H1 (cell line): ENCODE results near the gene ILF3. TPM values are rescaled to one million over a fixed set of nuclear protein-coding genes. Genes with fewer than 3 reads are reported as not detected.

Source experiments
- CTCF ChIA-PET: fragments of 300-600 bp; sonication (Branson Sonifier 250); formaldehyde crosslinking; loops from one replicate; lab custom pipeline; 2021; ENCODE audit not compliant: partially characterized antibody; lab: Charles Lee
- POLR2A ChIA-PET: fragments of 300-600 bp; sonication (Branson Sonifier 250); formaldehyde crosslinking; loops from one replicate; lab custom pipeline; 2021; ENCODE audit warnings: inconsistent platforms; ENCODE audit not compliant: partially characterized antibody; lab: Charles Lee
- DNase-seq, 2 experiments: peaks; one replicate each; pipeline versions ENCODE4 v3.0.0 to v3.0.0-alpha.2; 2010 to 2022; ENCODE audit warnings: low spot score in 2 of 2, low read depth in 1 of 2, mixed read lengths in 1 of 2
- FAIRE-seq: peaks from 2 replicates; lab custom pipeline; 2011; peaks lifted over from hg19 to GRCh38; lab: Jason Lieb, UNC
- H2AFZ ChIP-seq: 2 replicates; pipeline ENCODE4 v1.8.1; 2012; ENCODE audit warnings: low read length, inconsistent platforms
- H2AK5ac ChIP-seq: 2 replicates; pipeline ENCODE4 v1.6.1; 2013; ENCODE audit warnings: low read depth, low read length
- H2BK120ac ChIP-seq: replicated peaks from 2 replicates; pipeline ENCODE3; 2013; ENCODE audit warnings: low read depth, low read length, inconsistent platforms
- H2BK12ac ChIP-seq: 2 replicates; pipeline ENCODE4 v1.6.1; 2013; ENCODE audit warnings: low read depth, low read length
- H2BK15ac ChIP-seq: 2 replicates; pipeline ENCODE4 v1.6.1; 2013; ENCODE audit warnings: low read length
- H2BK20ac ChIP-seq: 2 replicates; pipeline ENCODE4 v1.6.1; 2013; ENCODE audit warnings: low read length
- H2BK5ac ChIP-seq: 2 replicates; pipeline ENCODE4 v1.6.1; 2013; ENCODE audit warnings: low read depth, low read length
- H3K14ac ChIP-seq: 2 replicates; pipeline ENCODE4 v1.6.1; 2013; ENCODE audit warnings: inconsistent platforms; ENCODE audit not compliant: insufficient read length
- H3K18ac ChIP-seq: 2 replicates; pipeline ENCODE4 v1.6.1; 2013; ENCODE audit warnings: low read length; ENCODE audit errors: extremely low read depth
- H3K23ac ChIP-seq: 2 replicates; pipeline ENCODE4 v1.6.1; 2013; ENCODE audit warnings: inconsistent platforms; ENCODE audit not compliant: insufficient read length
- H3K23me2 ChIP-seq: 2 replicates; pipeline ENCODE4 v1.6.1; 2013; ENCODE audit warnings: low read depth, low read length
- H3K27ac ChIP-seq: 2 replicates; pipeline ENCODE4 v1.6.1; 2011; ENCODE audit warnings: low read depth, low read length, inconsistent platforms
- H3K27me3 ChIP-seq, 4 experiments: replicated peaks in 1 of 4; 1 replicate in 1 of 4; 2 replicates in 3 of 4; pipeline versions ENCODE4 v1.6.1 to v1.8.1; 2011 to 2013; ENCODE audit warnings: low read length in 3 of 4, mild to moderate bottlenecking in 3 of 4, inconsistent platforms in 2 of 4, mixed read lengths in 2 of 4, moderate library complexity in 1 of 4; ENCODE audit not compliant: control insufficient read depth in 3 of 4, insufficient read depth in 3 of 4; ENCODE audit errors: extremely low read depth in 1 of 4
- H3K36me3 ChIP-seq, 4 experiments: 2 replicates each; pipeline versions ENCODE4 v1.6.1 to v1.8.1; 2011 to 2013; ENCODE audit warnings: mild to moderate bottlenecking in 4 of 4, low read length in 3 of 4, moderate library complexity in 2 of 4, control low read depth in 1 of 4, inconsistent platforms in 1 of 4; ENCODE audit not compliant: insufficient read depth in 4 of 4, control insufficient read depth in 2 of 4
- H3K4ac ChIP-seq: replicated peaks from 2 replicates; pipeline ENCODE3; 2013; ENCODE audit warnings: low read length, low read depth, mixed read lengths, inconsistent platforms; ENCODE audit not compliant: insufficient read length
- H3K4me1 ChIP-seq, 4 experiments: replicated peaks in 1 of 4; 1 replicate in 1 of 4; 2 replicates in 3 of 4; pipeline versions ENCODE4 v1.6.1 to v1.8.1; 2011 to 2013; ENCODE audit warnings: low read length in 3 of 4, inconsistent platforms in 2 of 4, mixed read lengths in 1 of 4; ENCODE audit not compliant: insufficient read depth in 4 of 4, control insufficient read depth in 3 of 4
- H3K4me2 ChIP-seq, 2 experiments: 2 replicates each; pipeline versions ENCODE4 v1.6.1 to v1.8.1; 2011 to 2013; ENCODE audit warnings: low read depth in 2 of 2, low read length in 2 of 2, control low read depth in 1 of 2, inconsistent platforms in 1 of 2, mild to moderate bottlenecking in 1 of 2; ENCODE audit not compliant: insufficient read depth in 1 of 2
- H3K4me3 ChIP-seq, 4 experiments: fragments of 200-600, 300-600 bp in 1 of 4; sonication (generic), shearing (Covaris generic), sonication (Bioruptor Twin) in 1 of 4; 2 replicates each; pipeline versions ENCODE4 v1.5.1 to v1.8.1; 2011 to 2016; ENCODE audit warnings: low read length in 4 of 4, low read depth in 3 of 4, control low read depth in 2 of 4, inconsistent platforms in 2 of 4, mild to moderate bottlenecking in 2 of 4, mixed read lengths in 1 of 4, moderate library complexity in 1 of 4; ENCODE audit not compliant: insufficient read depth in 2 of 4; ENCODE audit errors: extremely low read depth in 1 of 4
- H3K56ac ChIP-seq: replicated peaks from 2 replicates; pipeline ENCODE3; 2013; ENCODE audit warnings: low read depth, mild to moderate bottlenecking, mixed read lengths, low read length, inconsistent platforms; ENCODE audit not compliant: insufficient read length
- H3K79me1 ChIP-seq: 2 replicates; pipeline ENCODE4 v1.6.1; 2013; ENCODE audit warnings: low read depth, low read length, control low read depth
- H3K79me2 ChIP-seq, 2 experiments: 2 replicates each; pipeline versions ENCODE4 v1.6.1 to v1.8.1; 2012 to 2013; ENCODE audit warnings: low read length in 2 of 2, mild to moderate bottlenecking in 2 of 2, inconsistent platforms in 1 of 2; ENCODE audit not compliant: insufficient read depth in 2 of 2, control insufficient read depth in 1 of 2
- H3K9ac ChIP-seq, 4 experiments: replicated peaks in 1 of 4; 1 replicate in 1 of 4; 2 replicates in 3 of 4; pipeline versions ENCODE4 v1.6.1 to v1.8.1; 2011 to 2013; ENCODE audit warnings: low read depth in 3 of 4, low read length in 3 of 4, control low read depth in 2 of 4, mild to moderate bottlenecking in 2 of 4, moderate library complexity in 2 of 4, inconsistent platforms in 1 of 4; ENCODE audit errors: extremely low read depth in 1 of 4
- H3K9me3 ChIP-seq, 2 experiments: 2 replicates each; pipeline versions ENCODE4 v1.6.1 to v1.8.1; 2012 to 2013; ENCODE audit warnings: mild to moderate bottlenecking in 2 of 2, moderate library complexity in 2 of 2, control low read depth in 1 of 2, inconsistent platforms in 1 of 2, low read depth in 1 of 2, low read length in 1 of 2, mixed read lengths in 1 of 2; ENCODE audit not compliant: insufficient read depth in 2 of 2
- H4K20me1 ChIP-seq, 2 experiments: replicated peaks in 1 of 2; 2 replicates each; pipeline versions ENCODE3 to v1.8.1; 2011 to 2013; ENCODE audit warnings: inconsistent platforms in 2 of 2, low read length in 2 of 2, mild to moderate bottlenecking in 1 of 2; ENCODE audit not compliant: insufficient read depth in 2 of 2, control insufficient read depth in 1 of 2
- H4K5ac ChIP-seq: 2 replicates; pipeline ENCODE4 v1.6.1; 2013; ENCODE audit warnings: low read length, low read depth, mixed read lengths, inconsistent platforms; ENCODE audit not compliant: insufficient read length
- H4K8ac ChIP-seq: 2 replicates; pipeline ENCODE4 v1.8.0; 2013; ENCODE audit warnings: mild to moderate bottlenecking, moderate library complexity, low read length, inconsistent platforms; ENCODE audit not compliant: insufficient read depth; ENCODE audit errors: extremely low read depth
- H4K91ac ChIP-seq: replicated peaks from 2 replicates; pipeline ENCODE3; 2013; ENCODE audit warnings: low read length, mixed read lengths, inconsistent platforms; ENCODE audit not compliant: insufficient read length
- CTBP2 ChIP-seq: IDR thresholded peaks from 2 replicates; pipeline ENCODE4 v1.7.0; 2011; ENCODE audit warnings: borderline replicate concordance, mild to moderate bottlenecking, moderate library complexity, mixed read lengths, low read length; ENCODE audit not compliant: insufficient read depth, insufficient read length
- HDAC2 ChIP-seq, 2 experiments: fragments of 300-600 bp in 1 of 2; sonication (generic) in 1 of 2; IDR thresholded peaks; 2 replicates each; pipeline ENCODE4 v1.6.1; 2011 to 2012; ENCODE audit warnings: low read depth in 2 of 2, low read length in 2 of 2, mild to moderate bottlenecking in 2 of 2, moderate library complexity in 2 of 2, borderline replicate concordance in 1 of 2, inconsistent platforms in 1 of 2
- RFX5 ChIP-seq: IDR thresholded peaks from 2 replicates; pipeline ENCODE4 v1.6.1; 2011; ENCODE audit warnings: low read depth, low read length, improper control_type of control experiment, borderline replicate concordance
- SIX5 ChIP-seq: IDR thresholded peaks from 2 replicates; pipeline ENCODE4 v1.6.1; 2011; ENCODE audit warnings: mild to moderate bottlenecking, low read depth, low read length
- WGBS, 2 experiments: shearing (Covaris generic) in 1 of 2; methylation state at CpG; one replicate each; pipeline versions ENCODE4 v1.1.6 to v1.1.7; 2013 to 2015; ENCODE audit warnings: low lambda C conversion rate in 2 of 2, mixed read lengths in 2 of 2, inconsistent platforms in 1 of 2, low coverage in 1 of 2, missing lambda C conversion rate in 1 of 2; ENCODE audit not compliant: insufficient replicate concordance in 2 of 2, insufficient coverage in 1 of 2, insufficient read length in 1 of 2; ENCODE audit errors: extremely low coverage in 1 of 2, missing lambda C conversion rate in 1 of 2; 5-methylcytosine and 5-hydroxymethylcytosine counted together
- polyA plus RNA-seq, 7 experiments: library from polyadenylated mRNA; depleted of rRNA in 3 of 7; stranded (reverse) in 5 of 7; unstranded in 2 of 7; fragments of >200 nt in 5 of 7; fragments of 200-250 nt in 2 of 7; gene quantifications; 1 replicate in 5 of 7; 2 replicates in 1 of 7; 4 replicates in 1 of 7; pipeline versions ENCODE4 v1.2.1 to v1.2.3, GENCODE V29; 2011 to 2013; ENCODE audit warnings: missing spikeins in 2 of 7, mixed read lengths in 2 of 7
- total RNA-seq: library from RNA; stranded (reverse); fragmentation: NEBNext Ultra II Directional; extraction: Animal tissue kit (Norgen Biotek cat#: 25700); gene quantifications from 2 replicates; pipeline ENCODE4 v1.2.1, GENCODE V29; 2021

The ILF3 gene
- total and polyA plus RNA-seq, 2 of the 8 experiments (the other 6 are each of a cell fraction or from before 2014, with no cell fraction given): 291 to 695 TPM

DNA sequence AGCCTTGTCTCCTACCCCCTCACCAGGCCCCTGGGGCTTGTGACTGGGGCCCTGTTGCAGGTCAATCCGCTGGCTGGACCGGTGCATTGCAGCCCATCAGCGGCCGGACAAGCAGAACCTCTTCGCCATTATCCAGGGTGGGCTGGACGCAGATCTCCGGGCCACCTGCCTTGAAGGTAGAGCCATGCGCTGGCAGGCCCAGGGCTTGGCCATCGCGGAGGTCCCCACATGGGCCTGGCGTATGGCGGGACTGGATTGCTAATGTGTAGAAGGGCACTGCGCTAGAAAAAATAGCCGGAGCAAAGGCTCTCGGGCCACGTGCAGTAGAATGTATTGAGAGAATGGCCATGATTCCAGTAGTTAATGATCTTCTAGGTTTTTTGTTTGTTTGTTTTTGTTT, 53.3 kb downstream of the ILF3 start:
- Histone ChIP-seq H4K20me1 (peaks cover 0 to 2% of the 10 kb centered on the region in 2 experiments), H3K4me2 (no peak overlapping the region), H2BK5ac (no peak overlapping the region), H2BK20ac (no peak overlapping the region), H2BK120ac (no peak overlapping the region), H3K27me3 (no peaks in the 10 kb centered on the region), H2BK15ac (no peak overlapping the region), H2AK5ac (no peak overlapping the region), H3K4me1 (no peaks in the 10 kb centered on the region), H3K36me3 (peaks cover 0 to 11% (median 4%) of the 10 kb centered on the region in 4 experiments; a peak in 4 of 8 replicates), H3K27ac (no peak overlapping the region), H3K4me3 (no peak overlapping the region), H3K56ac (no peak overlapping the region), H3K9ac (no peak overlapping the region), H4K5ac (no peak overlapping the region), H2BK12ac (no peak overlapping the region), H3K23ac (no peak overlapping the region), H3K23me2 (no peaks in the 10 kb centered on the region), H4K91ac (no peak overlapping the region), H3K79me1 (no peaks in the 10 kb centered on the region), H3K4ac (no peak overlapping the region), H3K9me3 (no peaks in the 10 kb centered on the region), H3K79me2 (no peaks in the 10 kb centered on the region), H3K18ac (no peak overlapping the region), H3K14ac (no peak overlapping the region), H4K8ac (0 out of 2 replicates have a peak overlapping the region, but pooled peaks have one; percentile 11), H2AFZ (no peak overlapping the region)
- DNase-seq (no peak), FAIRE-seq (no peak)
- 98% methylated on average over 16 of the region's 16 CpGs; no CpG with 5 or more reads in 1 of the 2 experiments for WGBS, 2 experiments
- POLR2A ChIA-PET: interaction anchor here (1.0 to 55.9 kb wide), 2 partner anchors 9 to 39 kb away, joined by 3 to 1874 read pairs; partner anchors contain the start of gene ILF3
- CTCF ChIA-PET: interaction anchor here (1.7 kb wide), 1 partner anchor 8 kb away, joined by 7 read pairs; no protein-coding TSS in a partner anchor
- TF ChIP-seq HDAC2 (IDR thresholded peaks at IDR 0.05; ENCODE audit: borderline replicate concordance in 1 of 2, low read depth in 2 of 2, low read length in 2 of 2) (no peak), SIX5 (no peak), RFX5 (no peak), CTBP2 (no peak)
